Dendritic cell treated with granulocyte-macrophage colony-stimulating factor and Interleukin-4, amounts not matched to agents 40 ng/mL and 50 ng/mL, for 4 days (primary cell): ENCODE data around the gene COL23A1.

ENCODE experiments used
- H3K27ac Mint-ChIP-seq: one replicate; pipeline ENCODE4 v1.8.0; 2022; ENCODE audit warnings: mild to moderate bottlenecking, mixed read lengths
- H3K27me3 Mint-ChIP-seq: one replicate; pipeline ENCODE4 v1.8.0; 2022; ENCODE audit warnings: mild to moderate bottlenecking, mixed read lengths
- H3K36me3 Mint-ChIP-seq: one replicate; pipeline ENCODE4 v1.8.0; 2022; ENCODE audit warnings: low read depth, mixed read lengths
- H3K4me1 Mint-ChIP-seq: one replicate; pipeline ENCODE4 v1.8.0; 2022; ENCODE audit warnings: low read depth, mixed read lengths
- H3K4me3 Mint-ChIP-seq: one replicate; pipeline ENCODE4 v1.8.0; 2022; ENCODE audit warnings: mild to moderate bottlenecking, moderate library complexity, mixed read lengths
- H3K9me3 Mint-ChIP-seq: one replicate; pipeline ENCODE4 v1.8.0; 2022; ENCODE audit warnings: mixed read lengths
- intact Hi-C: fragments of 100-400 bp; cut with micrococcal nuclease; formaldehyde crosslinking; loops from one replicate; pipeline ENCODE4 v1.15.0; 2022

COL23A1 gene

GRCh38 chr5:178462076-178462475 is 128.1 kb downstream of the COL23A1 start:
- H3K36me3 Mint-ChIP-seq: no peaks in the 10 kb centered on the region
- H3K9me3 Mint-ChIP-seq: no peaks in the 10 kb centered on the region
- H3K27ac Mint-ChIP-seq: peak overlapping the region; percentile 79
- intact Hi-C loops: loop anchor here (10.0 kb wide), 1 partner anchor 177 kb away; no protein-coding TSS in a partner anchor
- H3K4me1 Mint-ChIP-seq: peaks cover 71% of the 10 kb centered on the region
- H3K4me3 Mint-ChIP-seq: no peak overlapping the region
- H3K27me3 Mint-ChIP-seq: peaks cover 3% of the 10 kb centered on the region

GRCh38 chr5:178461004-178461730 is 129.0 kb downstream of the COL23A1 start:
- peak overlapping the region; percentile 79 for H3K27ac Mint-ChIP-seq
- peaks cover 62% of the 10 kb centered on the region for H3K4me1 Mint-ChIP-seq
- H3K27me3 Mint-ChIP-seq: peaks cover 3% of the 10 kb centered on the region
- H3K36me3 Mint-ChIP-seq: no peaks in the 10 kb centered on the region
- no peaks in the 10 kb centered on the region for H3K9me3 Mint-ChIP-seq
- intact Hi-C loops: loop anchor here (1.0 to 10.0 kb wide), 2 partner anchors 90 to 176 kb away; no protein-coding TSS in a partner anchor
- H3K4me3 Mint-ChIP-seq: peak overlapping the region; percentile 25

- Mint-ChIP-seq H3K9me3 (no peaks in the 10 kb centered on the region), H3K27ac (peak overlapping the region; percentile 79), H3K36me3 (no peaks in the 10 kb centered on the region), H3K27me3 (peaks cover 3% of the 10 kb centered on the region), H3K4me1 (peaks cover 57% of the 10 kb centered on the region), H3K4me3 (no peak overlapping the region)
- intact Hi-C loops: loop anchor here (10.0 kb wide), 1 partner anchor 176 kb away; no protein-coding TSS in a partner anchor
These were observed 129.6 kb downstream of the COL23A1 start for GRCh38 chr5:178460598-178460997.

- intact Hi-C loops: loop anchor here (10.0 kb wide), 1 partner anchor 175 kb away; no protein-coding TSS in a partner anchor
- Mint-ChIP-seq H3K4me3 (no peak overlapping the region), H3K4me1 (peaks cover 52% of the 10 kb centered on the region), H3K27ac (peak overlapping the region; percentile 79), H3K36me3 (no peaks in the 10 kb centered on the region), H3K9me3 (no peaks in the 10 kb centered on the region), H3K27me3 (no peaks in the 10 kb centered on the region)
These were observed 130.0 kb downstream of the COL23A1 start for GRCh38 chr5:178460174-178460573.

GRCh38 chr5:178458140-178458539 is 132.1 kb downstream of the COL23A1 start:
- H3K36me3 Mint-ChIP-seq: no peaks in the 10 kb centered on the region
- H3K27ac Mint-ChIP-seq: peak overlapping the region; percentile 59
- intact Hi-C loops: no loop called here
- no peaks in the 10 kb centered on the region for H3K27me3 Mint-ChIP-seq
- no peak overlapping the region for H3K4me3 Mint-ChIP-seq
- no peaks in the 10 kb centered on the region for H3K9me3 Mint-ChIP-seq
- peaks cover 45% of the 10 kb centered on the region for H3K4me1 Mint-ChIP-seq

GRCh38 chr5:178457471-178457870 is 132.7 kb downstream of the COL23A1 start:
- Mint-ChIP-seq H3K36me3 (no peaks in the 10 kb centered on the region), H3K27ac (no peak overlapping the region), H3K9me3 (no peaks in the 10 kb centered on the region), H3K4me3 (no peak overlapping the region), H3K4me1 (peaks cover 43% of the 10 kb centered on the region), H3K27me3 (no peaks in the 10 kb centered on the region)
- intact Hi-C loops: no loop called here

- Mint-ChIP-seq H3K27me3 (peaks cover 2% of the 10 kb centered on the region), H3K9me3 (no peaks in the 10 kb centered on the region), H3K4me1 (peaks cover 22% of the 10 kb centered on the region), H3K4me3 (no peak overlapping the region), H3K36me3 (no peaks in the 10 kb centered on the region), H3K27ac (no peak overlapping the region)
- intact Hi-C loops: no loop called here
These were observed 134.7 kb downstream of the COL23A1 start for GRCh38 chr5:178455480-178455835.

GRCh38 chr5:178454821-178455479 is 135.2 kb downstream of the COL23A1 start:
- Mint-ChIP-seq H3K4me3 (no peak overlapping the region), H3K27ac (no peak overlapping the region), H3K9me3 (no peaks in the 10 kb centered on the region), H3K4me1 (peaks cover 22% of the 10 kb centered on the region), H3K36me3 (no peaks in the 10 kb centered on the region), H3K27me3 (peaks cover 7% of the 10 kb centered on the region)
- intact Hi-C loops: no loop called here

- H3K27me3 Mint-ChIP-seq: peaks cover 12% of the 10 kb centered on the region
- H3K9me3 Mint-ChIP-seq: no peaks in the 10 kb centered on the region
- H3K36me3 Mint-ChIP-seq: no peaks in the 10 kb centered on the region
- intact Hi-C loops: no loop called here
- H3K27ac Mint-ChIP-seq: no peak overlapping the region
- no peak overlapping the region for H3K4me3 Mint-ChIP-seq
- peaks cover 26% of the 10 kb centered on the region for H3K4me1 Mint-ChIP-seq
These were observed 135.9 kb downstream of the COL23A1 start for GRCh38 chr5:178454303-178454702.

GRCh38 chr5:178453224-178453623 is 137.0 kb downstream of the COL23A1 start:
- Mint-ChIP-seq H3K4me1 (peaks cover 21% of the 10 kb centered on the region), H3K27ac (no peak overlapping the region), H3K36me3 (no peaks in the 10 kb centered on the region), H3K4me3 (no peak overlapping the region), H3K9me3 (no peaks in the 10 kb centered on the region), H3K27me3 (peaks cover 15% of the 10 kb centered on the region)
- intact Hi-C loops: no loop called here

GRCh38 chr5:178450121-178451028 is 139.8 kb downstream of the COL23A1 start:
- no peaks in the 10 kb centered on the region for H3K36me3 Mint-ChIP-seq
- no peak overlapping the region for H3K27ac Mint-ChIP-seq
- H3K9me3 Mint-ChIP-seq: no peaks in the 10 kb centered on the region
- H3K4me1 Mint-ChIP-seq: peaks cover 20% of the 10 kb centered on the region
- intact Hi-C loops: no loop called here
- H3K27me3 Mint-ChIP-seq: peaks cover 15% of the 10 kb centered on the region
- peak overlapping the region; percentile 37 for H3K4me3 Mint-ChIP-seq

- peaks cover 15% of the 10 kb centered on the region for H3K27me3 Mint-ChIP-seq
- intact Hi-C loops: no loop called here
- no peak overlapping the region for H3K4me3 Mint-ChIP-seq
- H3K4me1 Mint-ChIP-seq: peaks cover 20% of the 10 kb centered on the region
- no peaks in the 10 kb centered on the region for H3K9me3 Mint-ChIP-seq
- H3K27ac Mint-ChIP-seq: no peak overlapping the region
- no peaks in the 10 kb centered on the region for H3K36me3 Mint-ChIP-seq
These were observed 140.8 kb downstream of the COL23A1 start for GRCh38 chr5:178449163-178450070.

- Mint-ChIP-seq H3K27me3 (peaks cover 14% of the 10 kb centered on the region), H3K9me3 (no peaks in the 10 kb centered on the region), H3K4me1 (peaks cover 9% of the 10 kb centered on the region), H3K27ac (no peak overlapping the region), H3K4me3 (no peak overlapping the region), H3K36me3 (no peaks in the 10 kb centered on the region)
- intact Hi-C loops: no loop called here
These were observed 144.7 kb downstream of the COL23A1 start for GRCh38 chr5:178445534-178445933.
